Brain microvascular endothelial cell (primary cell): ENCODE measurements around the gene SLC5A5.

Experiments
- DNase-seq: peaks from one replicate; pipeline ENCODE4 v3.0.0-alpha.2; 2020
- H3K27ac ChIP-seq: fragments of 250-450 bp; sonication (Bioruptor Pico); 2 replicates; pipeline ENCODE4 v1.5.1; 2020; ENCODE audit warnings: mild to moderate bottlenecking, moderate library complexity
- H3K27me3 ChIP-seq: fragments of 250-450 bp; sonication (Bioruptor Pico); replicated peaks from 2 replicates; pipeline ENCODE4 v1.5.1; 2020; ENCODE audit warnings: mild to moderate bottlenecking
- H3K36me3 ChIP-seq: fragments of 250-450 bp; sonication (Bioruptor Pico); replicated peaks from 2 replicates; pipeline ENCODE4 v1.5.1; 2020; ENCODE audit warnings: mild to moderate bottlenecking
- H3K4me3 ChIP-seq: 2 replicates; pipeline ENCODE4 v1.5.1; 2011; ENCODE audit warnings: low read depth, mild to moderate bottlenecking, control low read depth, low read length, moderate library complexity
- in situ Hi-C: cut with HindIII; loops from 2 replicates; pipeline ENCODE4 v1.10.0; 2017; ENCODE audit warnings: low sequenced_read_pairs, low pct_ligation_motif_present
- TF ChIP-seq, protein P1 (sequence below): IDR thresholded peaks from 2 replicates; pipeline ENCODE4 v1.5.1; 2011; ENCODE audit warnings: low read depth, mild to moderate bottlenecking, moderate library complexity, low read length, control low read depth, inconsistent platforms; ENCODE audit errors: missing control alignments

The SLC5A5 gene

DNA sequence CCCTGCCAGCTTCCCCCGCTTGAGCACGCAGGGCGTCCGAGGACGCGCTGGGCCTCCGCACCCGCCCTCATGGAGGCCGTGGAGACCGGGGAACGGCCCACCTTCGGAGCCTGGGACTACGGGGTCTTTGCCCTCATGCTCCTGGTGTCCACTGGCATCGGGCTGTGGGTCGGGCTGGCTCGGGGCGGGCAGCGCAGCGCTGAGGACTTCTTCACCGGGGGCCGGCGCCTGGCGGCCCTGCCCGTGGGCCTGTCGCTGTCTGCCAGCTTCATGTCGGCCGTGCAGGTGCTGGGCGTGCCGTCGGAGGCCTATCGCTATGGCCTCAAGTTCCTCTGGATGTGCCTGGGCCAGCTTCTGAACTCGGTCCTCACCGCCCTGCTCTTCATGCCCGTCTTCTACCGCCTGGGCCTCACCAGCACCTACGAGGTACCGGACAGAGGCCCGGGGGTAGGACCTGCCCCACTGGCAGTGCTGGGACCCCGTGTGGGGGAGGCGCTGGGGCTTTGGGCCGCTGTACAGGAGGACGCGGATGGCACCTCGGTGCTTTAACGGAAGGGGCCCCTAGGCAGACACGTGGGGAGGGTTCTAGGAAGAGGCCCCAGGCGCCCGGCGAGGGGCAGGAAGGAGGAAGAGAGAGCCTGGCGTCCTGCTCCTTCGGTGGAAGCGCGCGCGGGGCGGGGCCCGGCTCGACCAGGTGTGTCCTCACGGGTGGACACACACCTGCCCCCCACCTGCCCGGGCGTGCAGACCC lies 681 bp downstream of the SLC5A5 start:
- H3K27me3 ChIP-seq, result peaks cover 52% of the 10 kb centered on the region
- no peaks in the 10 kb centered on the region for H3K36me3 ChIP-seq
- TF ChIP-seq, protein P1, sequence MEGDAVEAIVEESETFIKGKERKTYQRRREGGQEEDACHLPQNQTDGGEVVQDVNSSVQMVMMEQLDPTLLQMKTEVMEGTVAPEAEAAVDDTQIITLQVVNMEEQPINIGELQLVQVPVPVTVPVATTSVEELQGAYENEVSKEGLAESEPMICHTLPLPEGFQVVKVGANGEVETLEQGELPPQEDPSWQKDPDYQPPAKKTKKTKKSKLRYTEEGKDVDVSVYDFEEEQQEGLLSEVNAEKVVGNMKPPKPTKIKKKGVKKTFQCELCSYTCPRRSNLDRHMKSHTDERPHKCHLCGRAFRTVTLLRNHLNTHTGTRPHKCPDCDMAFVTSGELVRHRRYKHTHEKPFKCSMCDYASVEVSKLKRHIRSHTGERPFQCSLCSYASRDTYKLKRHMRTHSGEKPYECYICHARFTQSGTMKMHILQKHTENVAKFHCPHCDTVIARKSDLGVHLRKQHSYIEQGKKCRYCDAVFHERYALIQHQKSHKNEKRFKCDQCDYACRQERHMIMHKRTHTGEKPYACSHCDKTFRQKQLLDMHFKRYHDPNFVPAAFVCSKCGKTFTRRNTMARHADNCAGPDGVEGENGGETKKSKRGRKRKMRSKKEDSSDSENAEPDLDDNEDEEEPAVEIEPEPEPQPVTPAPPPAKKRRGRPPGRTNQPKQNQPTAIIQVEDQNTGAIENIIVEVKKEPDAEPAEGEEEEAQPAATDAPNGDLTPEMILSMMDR, result no peak
- in situ Hi-C loops, result no loop called here
- DNase-seq, result no peak
- H3K27ac ChIP-seq, result no peak overlapping the region
- H3K4me3 ChIP-seq, result no peak overlapping the region

DNA sequence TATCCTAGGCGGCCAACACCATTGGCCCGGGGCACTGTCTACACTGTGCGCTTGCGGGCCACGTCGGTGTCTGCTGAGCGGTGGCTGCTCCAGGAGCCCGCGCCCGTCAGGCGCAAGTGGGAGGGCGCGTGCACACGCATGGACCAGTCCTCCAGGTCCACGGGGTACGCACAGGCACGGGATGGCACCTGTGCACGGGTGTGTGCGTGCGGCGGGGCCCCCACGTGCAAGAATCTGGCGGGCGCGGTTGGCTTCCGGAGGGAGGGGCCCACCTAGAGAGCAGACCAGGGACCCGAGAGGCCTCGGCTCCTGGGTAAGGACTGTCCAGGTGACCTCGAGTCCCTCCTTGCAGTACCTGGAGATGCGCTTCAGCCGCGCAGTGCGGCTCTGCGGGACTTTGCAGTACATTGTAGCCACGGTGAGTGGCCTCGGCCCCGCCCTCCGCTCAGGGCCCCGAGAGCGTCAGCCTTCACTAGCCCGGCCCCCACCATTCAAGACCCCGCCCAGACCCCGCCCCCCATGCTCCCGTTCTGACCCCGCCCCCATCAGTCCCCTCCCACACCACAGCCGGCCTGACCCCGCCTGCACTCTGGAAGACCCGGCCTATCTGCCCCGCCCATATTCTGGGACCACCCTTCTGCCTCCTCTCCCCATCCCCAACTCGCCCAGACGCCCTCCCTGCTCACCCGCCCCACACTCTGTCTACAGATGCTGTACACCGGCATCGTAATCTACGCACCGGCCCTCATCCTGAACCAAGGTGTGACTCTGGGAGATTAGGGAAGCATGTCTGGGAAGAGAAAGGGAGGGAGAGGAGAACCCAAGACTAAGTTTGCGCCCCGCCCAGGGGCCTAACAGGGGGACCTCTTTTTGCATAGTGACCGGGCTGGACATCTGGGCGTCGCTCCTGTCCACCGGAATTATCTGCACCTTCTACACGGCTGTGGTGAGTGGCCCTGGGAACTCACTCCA lies 2.3 kb downstream of the SLC5A5 start:
- H3K36me3 ChIP-seq, result no peaks in the 10 kb centered on the region
- H3K27me3 ChIP-seq, result peaks cover 44% of the 10 kb centered on the region
- in situ Hi-C loops, result no loop called here
- DNase-seq, result no peak
- TF ChIP-seq, protein P1, result no peak
- H3K4me3 ChIP-seq, result peak overlapping the region; percentile 3
- no peak overlapping the region for H3K27ac ChIP-seq

DNA sequence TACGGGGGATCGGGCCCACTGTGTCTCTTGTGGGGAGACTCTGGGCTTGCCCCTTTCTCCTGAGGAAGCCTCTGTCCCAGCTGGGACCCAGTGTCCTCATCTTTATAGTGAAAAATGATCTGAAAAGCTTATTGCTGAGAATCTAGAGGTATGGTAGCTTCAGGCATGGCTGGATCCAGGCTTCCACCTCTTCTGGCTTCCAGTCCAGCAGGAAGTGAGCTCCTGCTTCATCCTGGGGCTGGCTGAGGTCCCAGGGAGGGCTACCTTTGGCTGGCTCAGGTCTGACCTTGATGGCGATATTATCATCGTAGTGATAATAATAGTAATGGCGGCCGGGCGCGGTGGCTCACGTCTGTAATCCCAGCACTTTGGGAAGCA lies 3.0 kb downstream of the SLC5A5 start:
- Histone ChIP-seq H3K4me3 (no peak overlapping the region), H3K27me3 (peaks cover 38% of the 10 kb centered on the region), H3K27ac (no peak overlapping the region), H3K36me3 (no peaks in the 10 kb centered on the region)
- TF ChIP-seq, protein P1, result no peak
- in situ Hi-C loops, result no loop called here
- no peak for DNase-seq

- TF ChIP-seq, protein P1, result no peak
- H3K4me3 ChIP-seq, result no peak overlapping the region
- no peak for DNase-seq
- H3K27ac ChIP-seq, result no peak overlapping the region
- in situ Hi-C loops, result no loop called here
- H3K36me3 ChIP-seq, result no peaks in the 10 kb centered on the region
- H3K27me3 ChIP-seq, result peaks cover 13% of the 10 kb centered on the region
Measured at GRCh38 chr19:17877696-17878095, 6.0 kb downstream of the SLC5A5 start.

DNA sequence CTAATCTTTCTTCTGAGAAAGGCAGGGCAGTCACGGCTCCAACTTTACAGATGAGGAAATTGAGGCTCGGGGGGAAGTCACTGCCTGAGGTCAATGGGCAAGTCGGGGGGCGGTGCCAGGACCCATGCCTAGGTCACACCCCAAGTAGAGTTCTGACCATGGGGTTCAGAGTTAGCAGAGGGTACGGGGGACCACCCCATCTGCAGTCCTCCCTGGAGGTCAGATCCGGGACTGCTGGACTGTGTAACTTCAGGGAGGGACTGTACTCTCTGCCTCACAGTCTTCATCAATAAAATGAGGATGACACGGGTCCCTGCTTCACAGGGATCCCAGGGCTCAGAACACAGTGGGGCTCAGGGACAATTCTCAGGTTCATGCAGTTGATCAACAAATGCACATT lies 7.7 kb downstream of the SLC5A5 start:
- H3K4me3 ChIP-seq, result no peak overlapping the region
- no peak for DNase-seq
- H3K27me3 ChIP-seq, result no peaks in the 10 kb centered on the region
- H3K36me3 ChIP-seq, result no peaks in the 10 kb centered on the region
- in situ Hi-C loops, result no loop called here
- TF ChIP-seq, protein P1, result no peak
- no peak overlapping the region for H3K27ac ChIP-seq
